GF-D8 (cell line): ENCODE data around the gene TUBE1.
"Not testable (repeated sequence)": the region's sequence is repeated elsewhere in the genome, so short reads cannot be mapped to it uniquely, and the experiment has no call there.

Source experiments
- DNase-seq: peaks from one replicate; lab custom pipeline; 2025; lab: John Stamatoyannopoulos, UW

The TUBE1 gene, protein sequence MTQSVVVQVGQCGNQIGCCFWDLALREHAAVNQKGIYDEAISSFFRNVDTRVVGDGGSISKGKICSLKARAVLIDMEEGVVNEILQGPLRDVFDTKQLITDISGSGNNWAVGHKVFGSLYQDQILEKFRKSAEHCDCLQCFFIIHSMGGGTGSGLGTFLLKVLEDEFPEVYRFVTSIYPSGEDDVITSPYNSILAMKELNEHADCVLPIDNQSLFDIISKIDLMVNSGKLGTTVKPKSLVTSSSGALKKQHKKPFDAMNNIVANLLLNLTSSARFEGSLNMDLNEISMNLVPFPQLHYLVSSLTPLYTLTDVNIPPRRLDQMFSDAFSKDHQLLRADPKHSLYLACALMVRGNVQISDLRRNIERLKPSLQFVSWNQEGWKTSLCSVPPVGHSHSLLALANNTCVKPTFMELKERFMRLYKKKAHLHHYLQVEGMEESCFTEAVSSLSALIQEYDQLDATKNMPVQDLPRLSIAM

DNA sequence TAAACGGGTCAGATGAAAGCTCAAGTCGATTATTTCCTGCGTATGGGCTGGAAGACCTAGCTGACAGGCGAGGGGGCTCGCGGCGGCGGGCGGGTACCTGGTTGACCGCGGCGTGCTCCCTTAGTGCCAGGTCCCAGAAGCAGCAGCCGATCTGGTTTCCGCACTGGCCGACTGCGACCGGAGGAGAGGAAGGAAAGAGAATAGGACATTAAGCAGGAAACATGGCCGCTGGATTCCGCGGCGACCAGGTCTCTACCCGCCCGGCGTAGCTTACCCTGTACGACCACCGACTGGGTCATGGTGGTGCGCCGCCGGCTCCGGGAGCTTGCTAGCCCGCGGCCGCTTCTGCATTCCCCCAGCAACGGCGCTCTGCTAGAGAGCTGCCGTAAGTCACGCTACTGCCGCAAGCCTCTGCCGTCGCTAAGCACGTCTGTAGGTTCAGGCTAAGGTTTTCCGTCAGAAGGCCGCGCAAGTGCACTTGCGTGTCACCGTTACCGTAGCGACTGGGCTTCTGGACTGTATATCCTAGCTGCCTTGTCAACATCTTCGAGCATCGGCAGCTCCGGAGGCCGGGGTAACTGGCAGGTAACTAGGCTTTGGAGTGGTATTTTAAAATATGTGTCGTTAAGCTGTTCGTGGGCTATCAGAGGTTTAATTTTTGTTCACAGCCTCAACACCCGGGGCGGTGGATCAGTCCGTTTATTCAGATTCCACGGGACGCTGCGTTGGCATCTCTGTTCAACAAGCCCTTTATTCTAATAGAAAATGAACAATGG lies at the start of gene TUBE1, which contains the start of gene FAM229B:
TUBE1 (minus strand) TSS at position 347 of the 776 bp plus-strand sequence; CDS start at position 299, 48 bp downstream.
FAM229B (plus strand) TSS at position 456 of the 776 bp plus-strand sequence. CDS start 11,693 bp downstream, outside the sequence.
- DNase-seq = peak; percentile 86

DNA sequence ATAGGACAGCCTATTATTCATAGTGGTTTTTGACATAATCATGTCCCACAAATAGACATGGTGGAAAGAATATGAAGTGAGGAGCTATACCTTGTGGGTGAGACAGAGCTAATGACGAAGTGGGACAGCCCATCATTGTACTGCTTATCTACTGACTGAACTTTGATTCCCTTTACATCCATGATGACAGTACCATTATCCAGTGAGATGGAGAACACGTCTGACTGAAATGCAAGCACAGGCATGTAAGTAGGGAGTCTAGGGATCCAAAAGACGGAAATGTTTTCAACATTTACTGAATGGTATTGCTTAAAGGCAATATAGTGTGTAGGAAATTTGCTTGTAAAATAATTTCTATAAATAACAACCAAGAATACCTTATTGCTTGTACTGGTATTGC lies 43.6 kb upstream of the TUBE1 start:
- DNase-seq = no peak

DNA sequence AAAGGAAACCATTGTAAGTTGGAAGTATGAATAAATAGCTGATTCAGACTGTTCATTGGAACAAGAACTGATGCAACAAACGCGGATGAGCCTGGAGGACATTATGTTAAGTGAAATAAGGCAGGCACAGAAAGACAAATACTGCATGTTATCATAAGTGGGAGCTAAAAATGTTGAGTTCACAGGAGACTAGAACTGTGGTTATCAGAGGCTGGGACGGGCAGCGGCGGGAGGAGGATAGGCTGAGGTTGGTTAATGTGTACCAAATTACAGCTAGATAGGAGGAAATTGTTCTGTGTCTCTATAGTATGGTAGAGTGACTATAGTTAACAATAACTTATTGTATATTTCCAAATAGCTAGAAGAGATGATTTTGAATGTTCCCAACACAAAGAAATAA lies 40.9 kb upstream of the TUBE1 start:
- no peak for DNase-seq

DNA sequence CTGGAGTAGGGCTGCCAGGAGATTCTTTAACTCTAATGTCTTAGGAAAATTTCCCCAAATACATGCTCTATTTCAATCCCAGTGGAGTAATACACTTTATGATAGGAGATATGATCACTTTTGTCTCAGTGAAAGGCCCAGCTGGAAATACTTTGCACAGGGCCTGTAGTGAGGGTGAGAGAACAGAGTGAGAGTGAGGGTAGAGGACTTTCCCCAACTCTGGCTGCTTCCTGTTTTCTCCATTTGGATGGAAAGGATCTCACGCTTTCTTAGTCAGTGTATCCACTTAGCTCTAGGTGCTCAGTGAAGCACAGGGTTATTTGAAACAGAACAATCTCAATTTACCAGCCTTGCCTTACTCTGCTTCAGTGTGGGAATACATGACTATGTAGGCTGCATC lies 36.7 kb upstream of the TUBE1 start:
- no peak for DNase-seq

DNA sequence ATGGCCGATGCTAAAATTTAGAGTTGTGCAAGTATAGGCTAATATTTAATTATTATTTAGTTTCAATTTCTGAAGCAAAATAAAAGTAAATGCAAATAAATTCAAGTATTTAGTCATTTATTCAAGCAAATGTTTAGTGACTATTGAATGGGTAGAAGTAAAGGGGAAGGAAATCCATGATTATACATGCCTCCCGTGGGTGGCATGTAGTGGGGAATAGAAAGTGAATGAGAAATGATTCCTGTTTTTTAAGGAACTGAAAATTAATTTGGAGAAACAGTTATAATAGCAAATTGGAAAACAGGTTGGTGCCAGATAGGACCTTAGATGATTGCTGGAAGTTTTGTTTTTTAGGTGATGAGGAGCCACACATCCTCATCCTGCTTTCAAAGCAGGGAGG lies 35.5 kb upstream of the TUBE1 start:
- DNase-seq = no peak

DNA sequence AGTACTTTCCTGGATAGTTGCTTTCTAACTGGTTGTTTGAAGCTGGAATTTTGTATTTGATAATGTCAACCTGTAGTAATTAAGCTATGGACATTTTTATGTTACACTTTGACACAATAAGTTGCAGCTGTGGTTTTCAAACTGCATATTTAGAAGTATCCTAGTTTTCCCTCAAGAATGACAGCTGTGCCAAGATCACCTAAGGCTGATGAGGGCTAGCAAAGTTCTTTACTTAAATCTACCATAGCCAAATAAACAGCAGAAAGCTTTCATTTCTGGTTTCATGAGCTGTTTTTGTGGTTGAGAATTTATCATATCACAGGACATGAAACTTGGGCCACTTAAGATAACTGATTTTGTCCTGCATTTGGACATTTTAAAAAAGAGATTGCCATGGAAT lies 30.8 kb upstream of the TUBE1 start:
- no peak for DNase-seq

DNA sequence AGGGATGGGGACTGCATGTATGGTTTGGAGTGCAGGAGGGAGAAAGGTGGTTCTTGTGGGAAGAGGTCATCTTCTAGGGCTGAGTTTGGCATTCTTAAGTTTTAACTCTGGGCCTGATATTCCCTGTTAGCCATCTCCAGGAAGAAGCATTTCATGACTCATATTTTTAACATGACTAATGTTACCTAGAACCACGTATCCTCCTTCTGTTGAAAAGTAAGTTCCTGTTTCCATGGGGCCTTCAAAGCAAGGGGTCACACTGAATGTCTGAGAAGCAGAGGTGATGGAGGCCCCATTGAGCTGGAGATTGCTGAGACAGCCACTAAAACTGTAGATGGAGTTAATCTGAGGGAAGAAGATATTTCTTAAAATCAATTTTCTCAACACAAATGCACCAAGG lies 30.3 kb upstream of the TUBE1 start:
- DNase-seq = no peak

DNA sequence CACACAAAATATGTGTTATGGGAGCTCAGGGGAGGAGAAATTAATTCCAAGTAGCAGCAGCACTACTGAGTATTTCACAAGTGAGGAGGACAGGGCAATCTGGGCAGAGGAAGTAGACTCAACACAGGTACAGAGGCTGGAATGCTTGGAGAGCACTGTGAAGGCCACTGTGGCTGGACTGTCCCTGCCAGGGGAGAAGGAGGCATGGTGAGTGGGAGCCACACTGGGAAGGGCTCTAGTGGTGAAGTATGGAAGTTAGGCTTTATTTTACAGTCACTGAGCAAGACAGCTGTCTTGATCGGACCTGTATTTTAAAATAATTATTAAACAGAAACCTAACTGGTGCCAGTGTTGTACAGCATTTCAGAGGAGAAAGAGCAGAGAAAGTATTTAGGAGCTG lies 28.9 kb upstream of the TUBE1 start:
- DNase-seq = no peak

DNA sequence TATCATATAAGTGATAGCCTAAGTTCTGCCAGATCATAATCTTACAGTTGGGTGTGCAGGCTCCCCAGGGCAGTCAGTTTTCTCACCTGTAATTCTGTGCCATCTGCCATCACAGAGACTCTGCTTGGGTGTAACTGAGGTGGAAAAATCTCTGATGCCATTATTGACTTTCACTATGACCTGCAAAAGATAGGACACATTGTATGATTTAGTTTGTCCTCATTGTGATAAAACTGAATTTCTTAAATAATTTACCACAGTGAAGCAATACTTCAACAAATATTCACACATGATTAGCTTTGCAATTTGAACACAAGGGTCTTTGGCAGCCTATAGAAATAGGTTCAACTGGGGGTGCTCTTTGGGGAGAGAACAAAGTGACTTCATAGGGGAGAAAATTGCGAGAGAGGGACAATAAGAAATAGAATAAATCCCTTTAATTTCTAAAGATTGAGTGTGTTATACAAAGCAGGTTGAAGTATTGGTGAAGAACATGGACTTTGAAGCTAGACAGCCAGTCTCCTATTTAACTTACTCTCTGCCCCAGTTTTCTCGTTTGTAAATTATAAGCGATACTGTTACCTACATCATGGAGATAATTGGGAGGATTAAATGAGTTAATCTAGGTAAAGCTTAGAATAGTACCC lies 27.4 kb upstream of the TUBE1 start:
- no peak for DNase-seq

DNA sequence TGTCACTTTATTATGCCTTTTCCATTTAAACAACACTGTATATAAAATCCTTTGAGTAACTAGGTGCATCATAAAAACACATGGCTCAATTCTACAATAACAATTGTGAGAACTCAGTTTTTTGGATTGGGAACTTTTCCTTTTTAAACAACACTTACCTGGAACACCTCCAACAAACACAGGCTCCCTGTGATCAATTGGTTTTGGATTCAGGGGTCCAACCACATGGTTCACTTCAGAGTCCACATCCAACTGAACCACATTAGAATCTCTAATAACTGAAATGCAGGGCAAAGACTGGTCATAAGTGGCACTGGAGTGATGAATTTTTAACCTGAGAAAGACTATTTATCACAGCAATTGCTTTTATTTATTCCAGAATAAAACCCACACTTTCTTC lies 26.6 kb upstream of the TUBE1 start:
- DNase-seq = no peak

DNA sequence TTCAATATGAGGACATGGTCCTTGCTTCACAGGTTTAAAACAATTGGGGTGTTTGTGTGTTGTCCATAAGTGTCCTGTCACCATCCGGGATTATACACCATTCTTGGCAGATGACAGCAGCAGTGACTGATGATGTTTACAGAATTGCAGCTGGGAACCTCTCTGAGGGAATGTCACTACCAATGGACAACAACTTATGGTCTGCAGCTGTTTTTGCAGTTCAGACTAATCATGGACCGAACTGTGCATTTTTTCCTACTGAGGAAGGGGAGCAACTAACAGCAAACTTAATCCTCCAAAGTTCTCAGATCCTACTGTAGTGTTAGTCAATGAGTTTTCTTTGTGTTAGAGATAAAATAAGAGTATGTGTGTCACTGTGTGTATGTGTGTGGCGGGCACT lies 26.1 kb upstream of the TUBE1 start:
- no peak for DNase-seq

DNA sequence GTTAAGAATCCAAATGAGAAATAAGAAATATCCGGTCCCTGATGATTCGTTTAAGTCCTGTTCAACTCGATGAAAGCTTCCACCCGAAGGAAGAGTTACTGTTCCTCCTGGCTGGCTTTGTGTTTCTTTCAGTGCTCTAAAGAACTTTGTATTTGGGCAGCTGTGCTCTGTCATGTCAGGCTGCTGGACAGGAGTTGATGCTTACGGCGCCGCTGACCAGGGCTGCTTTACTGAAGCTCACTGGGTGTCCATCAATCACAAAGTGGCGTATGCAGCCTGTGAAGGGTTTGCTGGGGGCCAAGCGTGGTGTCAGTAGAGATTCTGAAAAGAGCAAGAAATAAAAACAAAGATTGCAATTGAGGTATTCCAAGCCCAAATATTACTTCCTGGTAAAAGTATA lies 22.0 kb upstream of the TUBE1 start:
- no peak for DNase-seq

DNA sequence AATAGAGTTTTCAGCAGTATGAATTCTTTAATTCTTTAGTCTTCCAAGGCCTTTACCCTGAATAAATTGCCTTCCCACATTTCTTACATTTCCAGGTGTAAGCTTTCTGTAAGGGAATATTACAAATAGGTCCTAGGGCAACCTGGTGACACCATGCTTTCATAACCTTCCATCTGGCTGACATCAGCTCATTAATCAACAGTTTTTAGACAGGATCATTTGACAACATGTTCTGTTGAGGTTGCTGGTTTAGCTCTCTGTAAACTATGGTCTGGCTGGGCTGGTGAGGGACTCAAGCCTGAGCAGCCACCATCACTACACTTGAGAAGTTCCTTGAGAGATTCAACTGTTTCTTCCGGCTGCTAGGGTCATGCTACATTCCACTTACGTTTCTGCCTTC lies 19.3 kb upstream of the TUBE1 start:
- no peak for DNase-seq

DNA sequence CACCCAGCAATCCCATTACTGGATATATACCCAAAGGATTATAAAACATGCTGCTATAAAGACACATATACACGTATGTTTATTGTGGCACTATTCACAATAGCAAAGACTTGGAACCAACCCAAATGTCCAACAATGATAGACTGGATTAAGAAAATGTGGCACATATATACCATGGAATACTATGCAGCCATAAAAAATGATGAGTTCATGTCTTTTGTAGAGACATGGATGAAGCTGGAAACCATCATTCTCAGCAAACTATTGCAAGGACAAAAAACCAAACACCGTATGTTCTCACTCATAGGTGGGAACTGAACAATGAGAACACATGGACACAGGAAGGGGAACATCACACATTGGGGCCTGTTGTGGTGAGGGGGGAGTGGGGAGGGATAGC lies 18.7 kb upstream of the TUBE1 start:
- not testable (repeated sequence) for DNase-seq

DNA sequence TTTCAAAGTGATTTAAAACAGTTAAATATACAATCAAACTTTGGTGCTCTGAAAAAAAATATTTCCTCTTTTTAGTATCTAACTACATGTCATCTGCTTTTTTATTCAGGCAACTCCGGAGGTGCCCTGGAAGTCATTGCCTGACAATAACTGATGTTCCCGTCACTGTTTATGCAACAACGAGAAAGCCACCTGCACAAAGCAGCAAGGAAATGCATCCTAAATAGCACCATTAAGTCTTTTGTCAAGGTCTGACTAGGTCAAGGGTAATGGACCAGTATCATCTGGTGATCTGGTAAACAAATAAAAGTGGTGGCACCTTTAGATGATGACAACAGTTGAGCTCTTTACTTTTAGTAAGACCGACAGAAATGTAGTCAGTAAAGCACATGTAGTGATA lies 13.3 kb upstream of the TUBE1 start:
- no peak for DNase-seq

DNA sequence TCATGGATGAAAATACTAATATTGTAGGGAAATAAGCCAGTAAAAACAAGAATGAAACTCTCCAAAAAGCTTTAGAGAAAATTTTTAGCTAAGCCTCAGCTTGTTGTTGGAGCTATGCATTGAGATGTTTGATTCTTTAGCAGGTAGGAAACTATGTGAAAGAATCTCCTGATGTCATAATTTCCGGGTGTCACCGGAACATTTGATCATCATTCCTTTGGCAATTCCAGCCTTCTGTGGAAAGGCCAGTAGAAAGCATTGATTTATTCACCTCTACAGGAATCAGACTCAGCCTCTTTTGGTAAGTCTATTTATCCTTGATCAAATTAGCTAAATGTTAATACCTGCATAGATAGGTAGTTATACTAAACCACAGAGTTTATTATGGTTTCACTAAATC lies 9.6 kb upstream of the TUBE1 start:
- DNase-seq = no peak

DNA sequence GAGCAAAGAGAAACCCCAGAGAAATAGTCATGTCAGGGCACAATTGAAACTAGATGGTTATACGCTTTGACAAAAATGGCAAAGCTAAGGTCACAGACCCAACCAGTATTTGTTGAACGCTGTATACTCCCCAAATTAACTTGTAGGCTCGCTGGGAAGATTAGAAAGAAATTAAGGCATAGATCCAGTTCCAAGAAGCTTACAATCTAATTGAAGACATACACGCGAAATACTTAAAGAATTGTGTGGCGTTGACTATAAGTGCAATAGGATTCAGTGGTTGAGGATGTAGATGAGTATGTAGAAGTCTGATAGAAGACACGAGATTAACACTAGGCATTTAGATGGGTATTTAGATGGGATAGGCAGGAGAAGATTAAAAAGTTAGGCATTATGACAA lies 634 bp upstream of the TUBE1 start:
- DNase-seq = no peak

DNA sequence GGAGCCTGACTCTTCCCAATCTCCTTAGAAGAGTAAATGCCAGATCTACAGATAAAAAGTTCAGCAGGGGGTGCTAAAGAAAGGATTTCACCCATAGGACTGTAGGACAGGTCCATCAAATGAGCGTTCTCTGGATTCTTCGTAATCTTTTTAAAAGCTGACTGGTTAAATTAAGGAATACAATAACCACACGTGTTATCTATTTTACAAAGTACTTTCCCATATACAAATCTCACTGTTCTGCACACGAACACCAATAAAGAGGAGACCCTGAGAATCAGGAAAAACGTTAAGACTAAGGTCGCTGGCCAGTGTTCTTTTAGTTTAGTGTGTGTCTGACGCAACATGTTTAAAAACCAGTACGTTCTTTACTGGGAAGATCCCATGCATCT lies 542 bp downstream of the TUBE1 start:
- DNase-seq = peak; percentile 36

DNA sequence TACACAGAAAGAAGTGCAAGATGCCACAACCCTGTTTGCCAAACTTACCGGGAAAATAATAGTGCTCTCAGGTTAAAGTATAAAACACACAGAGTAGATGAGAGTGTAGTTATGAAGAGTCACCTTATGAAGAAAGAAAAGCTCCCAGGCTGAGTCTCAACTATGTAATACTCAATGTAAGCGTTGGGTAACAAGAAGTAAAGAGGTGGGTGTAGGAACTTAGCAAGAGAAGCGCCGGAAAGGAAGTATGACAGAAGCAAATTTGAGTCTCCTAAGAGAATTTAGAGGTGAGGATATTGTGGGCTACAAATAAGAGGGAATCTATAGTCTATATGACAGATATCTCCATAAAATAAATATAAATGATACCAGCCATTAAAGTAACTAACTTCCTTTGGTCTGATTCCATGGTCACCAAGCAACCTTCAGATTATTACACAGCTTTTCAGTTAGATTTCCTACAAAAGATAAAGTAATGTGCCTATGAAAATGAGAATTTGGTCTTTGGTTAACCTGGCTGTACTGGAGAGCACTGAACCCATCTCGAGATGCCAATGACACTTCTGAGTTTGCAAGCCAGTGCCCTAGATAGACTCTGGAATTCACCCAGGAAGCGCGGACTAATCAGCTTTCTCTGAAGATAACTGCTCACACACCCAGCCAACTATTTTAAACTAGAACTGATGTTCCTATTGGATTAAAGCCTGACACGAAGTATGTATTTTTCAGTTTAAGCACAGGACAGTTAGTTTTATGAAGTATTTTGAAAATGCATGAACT lies 1.8 kb downstream of the TUBE1 start:
- no peak for DNase-seq

DNA sequence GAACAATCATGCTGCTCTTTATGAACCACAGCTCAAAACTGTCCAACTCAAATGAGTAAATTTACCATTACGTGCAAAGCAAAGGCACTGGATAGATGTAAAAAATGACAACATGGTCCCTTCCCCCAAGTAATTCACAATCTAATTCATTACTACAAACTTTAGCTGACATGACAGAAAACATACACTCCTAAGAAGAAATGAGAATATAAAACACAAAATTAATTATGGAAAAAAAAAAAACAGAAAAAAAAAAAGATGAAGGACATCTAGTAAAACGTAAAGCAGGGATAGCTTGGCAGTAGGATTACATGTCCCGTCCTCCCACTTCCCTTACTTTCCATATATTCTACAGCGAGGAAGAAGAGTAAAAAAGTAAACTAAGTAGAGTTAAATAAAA lies 5.7 kb downstream of the TUBE1 start:
- no peak for DNase-seq

DNA sequence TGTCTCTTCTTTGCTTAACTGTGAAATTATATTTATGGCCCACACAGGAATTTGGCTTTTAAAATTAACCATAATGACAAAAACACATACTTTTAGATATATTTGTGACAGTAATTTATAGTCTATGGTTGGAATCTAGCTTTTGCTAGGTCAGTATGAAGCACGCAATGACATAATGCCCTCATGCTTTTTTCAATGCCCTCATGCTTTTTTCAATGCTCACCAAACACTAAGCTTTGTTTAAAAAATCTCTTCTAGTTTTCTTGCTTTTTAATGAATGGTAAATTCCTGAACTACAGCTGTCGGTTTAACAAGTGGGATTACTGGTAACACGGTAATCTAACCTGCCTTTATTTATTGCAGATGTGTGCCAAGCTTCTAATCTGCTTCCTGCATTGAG lies 20.7 kb downstream of the TUBE1 start:
- DNase-seq = no peak

DNA sequence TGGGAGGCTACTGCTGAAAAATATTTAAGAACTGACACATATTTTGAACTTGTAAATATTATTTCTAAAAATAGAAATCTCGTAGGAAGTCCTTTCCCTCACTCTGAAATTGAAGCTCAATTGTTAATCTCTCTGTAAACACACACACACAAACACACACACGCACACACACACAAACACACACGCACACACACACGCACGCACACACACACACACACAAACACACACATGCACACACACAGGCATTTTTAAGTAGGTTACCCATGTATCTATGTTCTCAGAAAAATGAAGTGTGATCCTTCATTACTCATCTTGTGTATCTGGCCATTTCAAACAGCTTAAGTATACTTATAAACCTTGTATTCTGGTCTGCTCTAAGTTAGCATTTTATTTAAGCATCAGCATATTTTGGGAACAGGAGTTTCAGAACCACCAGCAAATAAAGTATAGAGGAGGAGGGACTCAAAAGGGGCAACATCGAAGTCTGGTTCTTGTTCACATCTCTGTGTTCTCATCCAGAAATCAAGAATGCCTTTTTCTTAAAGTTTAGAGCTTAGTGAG lies 21.8 kb downstream of the TUBE1 start:
- DNase-seq = no peak
